Measurements from ENCODE around the gene CSRP2.

CSRP2 gene

GRCh38 chr12:76863005-76863670, 15.7 kb downstream of the CSRP2 start:
- DNase-seq (ENCODE audit: low read depth) = no peak

- no peak for DNase-seq (ENCODE audit: low read depth)
Measured at GRCh38 chr12:76860256-76860655, 18.6 kb downstream of the CSRP2 start.

DNA sequence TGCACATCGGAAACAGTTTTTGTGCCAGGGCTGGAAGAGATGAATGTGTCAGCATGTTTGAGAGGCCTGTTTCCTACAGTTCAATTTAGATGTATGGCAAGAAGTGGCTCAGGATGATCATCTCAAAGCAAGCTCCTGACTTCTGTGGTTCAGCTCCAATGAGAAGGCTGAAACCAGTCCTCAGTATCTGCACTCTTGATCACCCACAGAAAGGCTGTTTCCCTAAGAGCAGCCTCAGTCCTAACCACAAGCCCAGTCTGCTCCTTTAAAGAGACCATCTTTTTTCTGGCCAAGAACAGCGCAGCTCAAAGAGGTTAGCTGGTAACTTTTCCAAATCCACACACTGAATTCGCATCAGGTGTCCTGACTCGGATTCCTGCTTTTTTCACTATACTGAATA, 19.2 kb downstream of the CSRP2 start:
- DNase-seq (ENCODE audit: low read depth) = no peak

- no peak for DNase-seq (ENCODE audit: low read depth)
Measured at GRCh38 chr12:76856018-76856644, 22.7 kb downstream of the CSRP2 start.

DNA sequence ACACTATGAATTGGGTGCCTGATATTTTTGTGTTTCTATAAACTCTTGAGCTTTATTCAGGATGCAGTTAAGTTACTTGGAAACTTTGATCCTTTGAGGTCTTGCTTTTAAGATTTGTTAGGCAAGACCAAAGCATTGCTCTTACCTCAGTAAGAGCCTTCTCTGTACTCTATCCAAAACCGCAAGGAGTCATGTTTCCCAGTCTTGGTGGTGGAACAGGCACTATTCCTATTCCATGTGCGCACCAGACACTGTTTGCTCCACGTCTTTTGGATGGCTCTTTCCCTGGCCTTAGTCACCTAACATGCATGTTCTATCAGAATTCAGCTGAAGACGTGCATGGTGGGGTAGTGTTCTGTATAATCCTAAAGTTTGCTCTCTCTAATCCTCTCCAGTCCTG, 23.5 kb downstream of the CSRP2 start:
- DNase-seq (ENCODE audit: low read depth) = no peak

DNA sequence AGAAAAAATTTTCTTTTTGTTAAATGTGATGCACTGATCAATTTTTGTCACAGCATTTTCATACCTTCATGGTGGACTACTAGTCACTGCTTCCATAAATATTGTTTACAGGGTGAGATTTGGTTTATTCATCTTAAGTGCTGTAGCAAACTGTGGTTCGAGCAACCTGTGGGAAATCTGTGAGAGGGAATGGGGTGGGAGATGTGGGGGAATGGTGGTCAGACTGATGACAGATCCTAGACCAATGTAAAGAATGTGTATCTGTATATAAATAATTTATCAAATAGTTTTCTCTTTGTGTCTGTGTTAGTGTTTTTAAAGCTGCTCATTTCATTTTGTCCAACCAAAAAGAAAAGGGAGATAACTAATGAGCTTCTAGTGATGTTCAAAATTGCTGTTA, 26.7 kb downstream of the CSRP2 start:
- no peak for DNase-seq (ENCODE audit: low read depth)

- DNase-seq (ENCODE audit: low read depth) = no peak
Measured at GRCh38 chr12:76848132-76848531, 30.7 kb downstream of the CSRP2 start.

DNA sequence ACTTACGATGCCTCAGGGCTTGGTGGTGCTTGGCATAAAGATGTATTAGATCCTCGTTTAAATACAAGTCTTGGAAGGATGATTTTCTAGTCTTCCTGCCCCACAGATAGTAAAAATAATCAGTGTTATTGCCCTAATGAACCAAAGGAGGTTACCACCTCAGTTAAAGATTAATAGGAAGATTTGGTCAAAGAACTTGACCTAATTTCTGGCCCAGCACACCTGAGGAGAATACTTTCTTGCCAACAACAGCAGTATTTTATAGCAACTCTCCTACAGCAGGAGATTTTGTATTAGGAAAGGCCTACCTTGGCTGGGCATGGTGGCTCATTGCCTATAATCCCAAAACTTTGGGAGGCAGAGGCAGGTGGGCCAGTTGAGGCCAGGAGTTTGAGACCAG, 31.6 kb downstream of the CSRP2 start:
- DNase-seq (ENCODE audit: low read depth) = no peak

DNA sequence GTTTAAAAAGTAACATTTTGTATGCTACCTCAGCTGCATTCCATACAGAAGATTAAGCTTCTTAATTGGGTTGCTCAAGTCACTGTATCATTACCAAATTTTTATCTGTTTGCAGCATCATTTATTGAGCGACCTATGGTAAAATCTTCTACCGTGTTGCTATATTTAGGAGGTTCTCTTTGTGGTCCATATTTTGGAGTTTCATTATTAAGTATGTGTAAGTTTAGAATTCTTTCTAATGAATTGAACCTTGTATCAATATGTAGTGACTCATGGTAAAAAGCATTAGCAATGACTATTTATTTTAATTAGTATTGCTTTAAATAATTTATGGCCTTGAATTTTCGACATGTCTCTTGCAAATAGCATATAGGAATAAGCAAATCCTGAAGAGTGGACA, 42.2 kb downstream of the CSRP2 start:
- DNase-seq (ENCODE audit: low read depth) = no peak

DNA sequence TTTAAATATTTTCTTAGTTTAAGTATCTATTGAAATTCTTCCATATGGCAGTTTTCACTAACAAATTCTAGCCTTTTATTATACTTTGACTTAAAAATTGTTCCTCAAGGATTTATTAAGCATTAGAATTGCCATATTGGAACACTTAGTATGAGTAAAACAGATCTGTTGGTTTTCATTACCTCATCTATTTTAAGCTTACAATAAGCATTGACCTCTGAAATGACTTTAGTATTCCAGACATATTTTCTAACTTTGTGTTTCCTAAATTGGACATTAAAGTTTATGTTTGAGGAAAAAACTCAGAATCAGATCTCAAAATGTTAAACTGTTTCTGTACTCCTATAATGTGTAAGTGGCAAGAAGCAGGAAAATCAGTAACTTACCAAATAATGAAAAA, 48.4 kb downstream of the CSRP2 start:
- DNase-seq (ENCODE audit: low read depth) = no peak

GRCh38 chr12:76820888-76821482, 57.8 kb downstream of the CSRP2 start:
- no peak for DNase-seq (ENCODE audit: low read depth)

DNA sequence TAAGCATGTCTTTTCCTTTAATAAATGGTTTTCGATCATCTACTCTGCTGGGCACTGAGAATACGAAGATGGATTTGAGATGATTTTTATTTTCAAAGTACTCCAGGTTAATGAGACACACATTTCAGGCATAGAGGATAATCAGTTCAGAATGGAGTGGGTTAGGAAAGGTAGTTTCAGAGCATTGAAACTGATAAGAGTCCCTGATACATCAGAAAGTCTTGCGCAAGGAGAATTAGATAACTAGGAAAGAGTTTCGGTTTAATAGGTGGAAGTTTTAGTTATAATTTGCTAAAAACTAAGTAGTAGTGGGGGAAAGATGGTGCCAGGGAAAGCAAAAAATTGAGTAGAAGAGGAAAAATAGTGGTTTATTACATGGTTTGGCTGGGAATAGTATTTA, 64.8 kb downstream of the CSRP2 start:
- no peak for DNase-seq (ENCODE audit: low read depth)

- DNase-seq (ENCODE audit: low read depth) = no peak
Measured at GRCh38 chr12:76813265-76813664, 65.6 kb downstream of the CSRP2 start.

GRCh38 chr12:76811976-76812375, 66.8 kb downstream of the CSRP2 start:
- DNase-seq (ENCODE audit: low read depth) = no peak

- no peak for DNase-seq (ENCODE audit: low read depth)
Measured at GRCh38 chr12:76810671-76811419, 68.0 kb downstream of the CSRP2 start.
